SH-SY5Y (cell line): ENCODE results near the gene IL2RA.

Source experiments
- GATA2 ChIP-seq: IDR thresholded peaks from 2 replicates; pipeline ENCODE4 v1.6.1; 2011; ENCODE audit warnings: mild to moderate bottlenecking, low read depth, low read length
- GATA3 ChIP-seq: IDR thresholded peaks from 2 replicates; pipeline ENCODE4 v1.6.1; 2011; ENCODE audit warnings: low read depth, mild to moderate bottlenecking, low read length, moderate library complexity

GRCh38 chr10:6038071-6038631, 24.0 kb downstream of the IL2RA start:
- TF ChIP-seq GATA2 (no peak), GATA3 (no peak)
